Forelimb muscle (tissue), 1 donor: ENCODE results near the gene PARPBP. TPM values are rescaled to one million over a fixed set of nuclear protein-coding genes. Genes with fewer than 3 reads are reported as not detected.
"Not testable (repeated sequence)": the region's sequence is repeated elsewhere in the genome, so short reads cannot be mapped to it uniquely, and the experiment has no call there.

Experiments used
- DNase-seq: peaks from one replicate; pipeline ENCODE4 v3.0.0-alpha.2; 2013; ENCODE audit warnings: low read depth
- polyA plus RNA-seq: library from polyadenylated mRNA; unstranded; fragments of 120-200 nt; gene quantifications from one replicate; pipeline ENCODE4 v1.2.1, GENCODE V29; 2013; ENCODE audit not compliant: insufficient read length

The PARPBP gene
- polyA plus RNA-seq, result 5.4 TPM

- DNase-seq, result peak; percentile 62
These were observed at the start of gene PARPBP, which contains the start of gene NUP37 for GRCh38 chr12:102119674-102120563. Gene PARPBP, plus strand, starts transcription at chr12:102120183. Its CDS starts 3,706 bp downstream, at chr12:102123889. Gene NUP37, minus strand, starts transcription at chr12:102120114. Its CDS starts 1,596 bp downstream, at chr12:102118518.

GRCh38 chr12:102072092-102072491 is 47.9 kb upstream of the PARPBP start:
- not testable (repeated sequence) for DNase-seq

- no peak for DNase-seq
These were observed 39.1 kb upstream of the PARPBP start for GRCh38 chr12:102080842-102081241.

GRCh38 chr12:102089228-102089835 is 30.7 kb upstream of the PARPBP start:
- not testable (repeated sequence) for DNase-seq

- no peak for DNase-seq
These were observed 26.7 kb upstream of the PARPBP start for GRCh38 chr12:102093319-102093718.

GRCh38 chr12:102095677-102096263 is 24.2 kb upstream of the PARPBP start:
- no peak for DNase-seq

- DNase-seq, result no peak
These were observed 23.1 kb upstream of the PARPBP start for GRCh38 chr12:102096855-102097254.

- DNase-seq, result no peak
These were observed 13.1 kb upstream of the PARPBP start for GRCh38 chr12:102106905-102107304.

GRCh38 chr12:102107970-102108369 is 12.0 kb upstream of the PARPBP start:
- DNase-seq, result no peak

GRCh38 chr12:102110782-102111181 is 9.2 kb upstream of the PARPBP start:
- DNase-seq, result no peak

- no peak for DNase-seq
These were observed 5.8 kb upstream of the PARPBP start for GRCh38 chr12:102114212-102114611.

GRCh38 chr12:102116392-102116791 is 3.6 kb upstream of the PARPBP start:
- DNase-seq, result no peak

GRCh38 chr12:102118874-102119273 is 1.1 kb upstream of the PARPBP start:
- DNase-seq, result no peak

GRCh38 chr12:102120564-102120873 is 536 bp downstream of the PARPBP start:
- no peak for DNase-seq

GRCh38 chr12:102120886-102121285 is 903 bp downstream of the PARPBP start:
- DNase-seq, result no peak

- not testable (repeated sequence) for DNase-seq
These were observed 1.3 kb downstream of the PARPBP start for GRCh38 chr12:102121328-102121727.

- not testable (repeated sequence) for DNase-seq
These were observed 10.7 kb downstream of the PARPBP start for GRCh38 chr12:102130720-102131119.

GRCh38 chr12:102131442-102131841 is 11.5 kb downstream of the PARPBP start:
- DNase-seq, result not testable (repeated sequence)

GRCh38 chr12:102137619-102138018 is 17.6 kb downstream of the PARPBP start:
- not testable (repeated sequence) for DNase-seq

- not testable (repeated sequence) for DNase-seq
These were observed 22.9 kb downstream of the PARPBP start for GRCh38 chr12:102142866-102143373.

GRCh38 chr12:102144221-102144620 is 24.2 kb downstream of the PARPBP start:
- no peak for DNase-seq

- not testable (repeated sequence) for DNase-seq
These were observed 27.1 kb downstream of the PARPBP start for GRCh38 chr12:102147062-102147587.
